Erythroblast (primary cell): Measurements from ENCODE around the gene NPW.

Source experiments
- DNase-seq, 2 experiments: peaks; one replicate each; lab custom pipeline; 2025; lab: John Stamatoyannopoulos, UW
- GATA1 ChIP-seq: IDR thresholded peaks from 2 replicates; pipeline ENCODE4 v1.6.1; 2011; ENCODE audit warnings: low read depth, mild to moderate bottlenecking, control low read depth, low read length, moderate library complexity
- POLR2A ChIP-seq: IDR thresholded peaks from 2 replicates; pipeline ENCODE4 v1.6.1; 2011; ENCODE audit warnings: mild to moderate bottlenecking, low read length

NPW gene

DNA sequence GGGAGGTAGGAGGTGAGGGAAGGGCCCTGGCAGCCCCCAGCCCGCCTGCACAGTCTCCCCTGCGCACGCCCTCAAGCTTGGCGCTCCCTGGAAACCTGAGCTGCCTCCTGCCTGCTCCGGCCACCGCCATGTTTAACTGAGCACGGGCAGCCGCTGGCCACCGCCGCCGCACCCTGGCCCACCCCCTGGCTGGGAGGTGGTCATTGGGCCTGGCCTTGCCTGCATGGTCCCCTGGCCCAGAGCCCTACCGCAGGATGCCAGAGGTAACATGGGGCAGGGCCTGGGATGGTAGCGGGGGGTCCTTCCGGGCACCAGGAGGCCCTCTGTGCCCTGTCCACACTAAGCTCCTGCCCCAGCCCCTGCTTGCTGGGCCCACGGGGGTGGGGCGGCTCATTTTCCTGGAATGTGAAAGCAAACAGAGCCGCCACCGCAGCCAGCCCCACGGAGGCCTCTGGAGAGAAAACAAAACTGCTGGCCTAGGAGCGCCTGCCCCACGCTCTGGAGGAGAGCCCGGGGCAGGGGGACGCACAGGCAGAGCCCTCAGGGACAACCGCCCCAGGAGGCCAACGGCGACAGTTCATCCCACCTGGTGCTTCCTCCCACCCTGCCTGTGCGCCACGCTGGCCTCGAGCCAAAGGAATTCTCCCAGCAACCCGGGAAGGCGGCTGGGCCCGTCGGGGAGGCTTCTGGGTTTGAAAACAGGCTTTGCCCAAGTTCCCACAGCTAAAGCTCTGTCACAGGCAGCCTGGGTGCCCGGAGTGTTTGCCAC, 16.0 kb downstream of the NPW start:
- DNase-seq = no peak
- TF ChIP-seq POLR2A (no peak), GATA1 (no peak)

DNA sequence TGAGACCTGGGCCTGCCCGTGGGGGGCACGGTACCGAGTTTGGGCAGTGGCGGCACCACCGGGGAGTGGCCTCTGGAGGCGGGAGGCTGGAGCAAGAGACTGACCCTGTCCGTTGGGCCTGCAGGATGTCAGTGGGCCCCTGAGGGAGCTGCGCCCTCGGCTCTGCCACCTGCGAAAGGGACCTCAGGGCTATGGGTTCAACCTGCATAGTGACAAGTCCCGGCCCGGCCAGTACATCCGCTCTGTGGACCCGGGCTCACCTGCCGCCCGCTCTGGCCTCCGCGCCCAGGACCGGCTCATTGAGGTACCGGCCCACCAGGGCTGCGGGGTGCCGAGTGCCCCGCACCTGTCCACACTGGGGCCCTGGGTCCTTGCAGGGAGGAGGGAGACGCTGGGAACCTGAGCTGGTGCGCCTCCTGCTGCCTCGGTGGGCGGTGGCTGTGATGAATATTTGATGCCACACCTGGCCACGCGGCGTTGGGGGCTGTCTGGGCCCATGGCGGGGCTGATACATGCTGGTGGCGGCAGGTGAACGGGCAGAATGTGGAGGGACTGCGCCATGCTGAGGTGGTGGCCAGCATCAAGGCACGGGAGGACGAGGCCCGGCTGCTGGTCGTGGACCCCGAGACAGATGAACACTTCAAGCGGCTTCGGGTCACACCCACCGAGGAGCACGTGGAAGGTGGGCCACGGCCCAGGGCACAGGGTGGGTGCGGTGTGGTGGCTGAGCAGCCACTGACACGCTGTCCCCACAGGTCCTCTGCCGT, 16.8 kb downstream of the NPW start:
- TF ChIP-seq POLR2A (no peak), GATA1 (no peak)
- no peak for DNase-seq

GRCh38 chr16:2037115-2037514, 17.5 kb downstream of the NPW start:
- no peak for TF ChIP-seq GATA1
- TF ChIP-seq POLR2A = no peak
- no peak for DNase-seq

GRCh38 chr16:2037647-2038381, 18.2 kb downstream of the NPW start:
- TF ChIP-seq POLR2A = no peak
- no peak for TF ChIP-seq GATA1
- no peak for DNase-seq

GRCh38 chr16:2038382-2039231, 19.0 kb downstream of the NPW start:
- TF ChIP-seq GATA1 = no peak
- TF ChIP-seq POLR2A = no peak
- no peak for DNase-seq

DNA sequence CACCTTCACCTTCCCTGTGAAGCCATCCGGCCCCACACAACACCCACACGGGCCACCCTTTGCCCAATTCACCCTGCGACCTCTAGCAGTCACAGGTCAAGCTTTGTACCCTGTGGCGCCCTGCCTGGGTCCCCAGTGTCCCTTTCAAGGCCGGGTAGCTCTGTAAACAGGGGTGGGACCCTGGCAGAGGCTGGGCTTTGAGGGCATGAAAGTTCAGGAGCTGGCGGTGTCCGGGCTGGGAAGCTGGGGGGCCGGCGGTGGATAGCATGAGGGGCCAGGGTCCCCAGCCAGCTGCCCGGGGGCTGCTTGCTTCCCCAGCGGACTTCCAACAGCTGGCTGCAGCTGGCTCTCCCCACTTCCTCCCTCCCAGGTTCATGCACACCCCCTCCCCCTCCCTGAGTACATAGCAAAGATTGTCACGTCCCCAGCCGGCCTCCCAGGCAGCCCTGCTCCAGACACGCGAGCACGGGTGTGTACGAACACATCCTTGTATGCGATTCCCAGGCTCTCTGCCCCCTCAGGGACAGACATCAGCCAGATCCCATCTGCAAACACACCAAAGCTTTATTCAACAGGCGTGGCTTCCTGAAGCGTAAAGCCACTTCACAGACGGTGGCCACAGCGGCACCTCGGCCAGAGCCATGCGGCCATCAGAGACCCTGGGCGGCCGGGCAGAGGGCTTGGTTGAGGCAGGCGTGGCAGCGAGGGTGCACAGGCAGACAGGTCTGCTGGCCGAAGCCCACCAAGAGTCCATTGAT, 19.9 kb downstream of the NPW start:
- TF ChIP-seq GATA1 = no peak
- TF ChIP-seq POLR2A = no peak
- DNase-seq = no peak

DNA sequence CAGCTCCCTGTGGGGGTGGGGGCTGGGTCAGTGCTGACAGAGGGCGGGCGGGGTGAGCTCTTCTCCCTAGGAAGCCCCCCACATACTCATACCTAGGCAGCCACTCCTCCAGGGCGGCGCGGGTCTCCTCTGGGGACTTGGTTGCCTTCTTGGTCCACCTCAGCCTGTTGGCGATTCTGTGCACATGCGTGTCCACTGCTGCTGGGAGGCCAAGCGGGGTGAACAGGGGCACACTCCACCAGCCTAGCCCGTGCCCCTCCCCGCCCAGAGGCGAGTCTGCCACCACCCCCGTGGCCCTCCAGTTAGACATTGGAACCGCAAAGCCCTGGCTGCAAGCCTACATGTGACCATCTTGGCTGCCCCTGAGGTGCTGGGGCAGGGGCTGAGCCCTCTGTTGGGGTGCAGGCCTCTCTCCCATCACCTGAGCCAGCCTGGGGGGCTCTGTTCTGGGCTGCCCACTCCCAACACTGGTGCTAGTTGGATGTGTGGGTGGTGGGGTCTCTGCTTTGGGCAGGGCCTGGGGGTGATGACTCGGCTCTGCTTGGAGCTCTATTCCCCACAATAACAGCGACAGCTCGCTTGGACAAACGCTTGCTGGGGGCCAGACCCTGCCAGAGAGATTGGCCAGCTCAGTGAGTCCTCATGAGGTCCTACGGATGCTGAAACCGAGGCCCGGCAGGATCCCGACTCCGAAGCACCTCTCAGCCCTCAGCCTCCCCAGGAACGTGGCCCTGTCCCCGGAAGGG, 20.6 kb downstream of the NPW start:
- DNase-seq = no peak
- TF ChIP-seq POLR2A (no peak), GATA1 (no peak)

GRCh38 chr16:2040787-2041522, 21.4 kb downstream of the NPW start:
- no peak for DNase-seq
- TF ChIP-seq POLR2A (no peak), GATA1 (no peak)

DNA sequence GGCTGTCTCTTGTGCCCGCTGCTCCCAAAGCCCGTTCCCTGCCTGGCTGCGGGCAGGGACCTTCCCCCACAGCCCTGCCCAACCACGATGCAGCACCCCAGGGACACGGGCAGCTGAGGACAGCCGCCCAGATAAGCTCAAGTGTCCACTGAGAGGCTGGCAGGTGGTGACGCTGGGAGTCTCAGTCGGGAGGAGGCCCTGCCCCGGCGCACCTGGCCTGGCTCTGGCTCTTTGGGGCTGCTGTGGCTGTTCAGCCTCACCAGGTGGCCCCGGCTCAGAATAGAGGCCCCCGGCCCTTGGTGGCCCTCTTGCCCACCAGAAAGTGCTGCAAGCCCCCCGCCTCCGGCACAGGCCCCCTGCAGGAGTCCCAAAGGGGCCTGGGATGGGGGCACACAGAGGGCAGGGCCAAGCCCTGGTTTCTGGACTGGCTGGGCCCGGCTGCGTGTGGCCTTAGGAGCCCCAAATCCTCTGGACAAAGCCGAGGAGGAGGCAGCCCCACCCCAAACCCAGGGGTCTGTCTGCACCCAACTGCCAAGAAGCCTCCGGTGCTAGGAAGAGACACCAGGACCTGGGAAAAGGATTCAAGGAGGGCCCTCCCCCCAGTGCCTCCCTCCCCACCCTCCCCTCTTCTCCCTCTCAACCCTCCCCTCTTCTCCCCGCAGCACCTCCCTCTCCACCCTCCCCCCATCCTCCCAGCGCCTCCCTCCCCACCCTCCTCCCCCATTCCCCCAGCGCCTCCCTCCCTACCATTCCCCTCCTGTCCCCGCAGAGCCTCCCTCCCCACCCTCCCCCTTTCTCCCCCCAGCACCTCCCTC, 22.8 kb downstream of the NPW start:
- no peak for DNase-seq
- no peak for TF ChIP-seq POLR2A
- TF ChIP-seq GATA1 = no peak

GRCh38 chr16:2042986-2043666, 23.5 kb downstream of the NPW start:
- no peak for TF ChIP-seq POLR2A
- DNase-seq = no peak
